GM12878 (cell line): ENCODE results near the gene ADGRL4. TPM values are rescaled to one million over a fixed set of nuclear protein-coding genes. Genes with fewer than 3 reads are reported as not detected.
A peak's percentile ranks its signal among the peaks of the same experiment; 100 is the strongest.

ENCODE experiments used
- ATAC-seq: fragments of 200-7000 bp; cut with Tn5 transposase; 3 replicates; pipeline ENCODE4 v1.9.1; 2020; ENCODE audit warnings: mild to moderate bottlenecking, moderate library complexity
- BruUV-seq: library from RNA; stranded (reverse); fragments of 400-500 nt; replicated peaks from 2 replicates; lab custom pipeline; 2021; lab: Mats Ljungman, UMichigan
- CTCF ChIA-PET: fragments of 300-600 bp; sonication (Branson Sonifier 250); formaldehyde crosslinking; extraction: SDS; loops from one replicate; lab custom pipeline; 2021; ENCODE audit warnings: inconsistent platforms; lab: Yijun Ruan, JAX
- POLR2A ChIA-PET: fragments of 350-600 bp; formaldehyde crosslinking; extraction: SDS; loops from one replicate; lab custom pipeline; 2021; ENCODE audit warnings: inconsistent platforms; lab: Charles Lee
- RAD21 ChIA-PET: fragments of 300-600 bp; sonication (Branson Sonifier 250); formaldehyde crosslinking; loops from one replicate; lab custom pipeline; 2023; ENCODE audit warnings: antibody characterized with exemption; ENCODE audit not compliant: unreplicated experiment; lab: Charles Lee
- SMC1A ChIA-PET: fragments of 300-600 bp; sonication (Branson Sonifier 250); formaldehyde crosslinking; loops from one replicate; lab custom pipeline; 2023; ENCODE audit not compliant: unreplicated experiment, uncharacterized antibody; lab: Charles Lee
- DNase-seq: peaks from one replicate; pipeline ENCODE4 v3.0.0-alpha.2; 2011; ENCODE audit warnings: low read depth, low spot score
- FAIRE-seq: peaks from 3 replicates; lab custom pipeline; 2011; peaks lifted over from hg19 to GRCh38; lab: Jason Lieb, UNC
- H2AFZ ChIP-seq: 2 replicates; pipeline ENCODE4 v1.6.0; 2011; ENCODE audit warnings: low read depth, low read length, control low read depth; ENCODE audit not compliant: control insufficient read depth
- H3K27ac ChIP-seq: 2 replicates; pipeline ENCODE4 v1.5.1; 2011; ENCODE audit warnings: control low read depth; ENCODE audit not compliant: control insufficient read depth, insufficient read depth
- H3K27me3 ChIP-seq, 2 experiments: replicated peaks in 1 of 2; 2 replicates each; pipeline versions ENCODE4 v1.6.0 to v1.6.1; 2011; ENCODE audit warnings: low read length in 1 of 2; ENCODE audit not compliant: control insufficient read depth in 2 of 2, insufficient read depth in 2 of 2
- H3K36me3 ChIP-seq, 2 experiments: 2 replicates each; pipeline ENCODE4 v1.5.1; 2011; ENCODE audit warnings: low read length in 1 of 2; ENCODE audit not compliant: control insufficient read depth in 2 of 2, insufficient read depth in 2 of 2
- H3K4me1 ChIP-seq: 2 replicates; pipeline ENCODE4 v1.6.1; 2011; ENCODE audit warnings: mild to moderate bottlenecking, low read length, moderate library complexity, mixed read lengths; ENCODE audit not compliant: control insufficient read depth, insufficient read depth
- H3K4me2 ChIP-seq: 2 replicates; pipeline ENCODE4 v1.6.0; 2011; ENCODE audit warnings: control low read depth; ENCODE audit not compliant: control insufficient read depth, insufficient read depth
- H3K4me3 ChIP-seq: fragments of 200-600 bp; sonication (generic); 2 replicates; pipeline ENCODE4 v1.5.1; 2016
- H3K79me2 ChIP-seq: 2 replicates; pipeline ENCODE4 v1.6.0; 2011; ENCODE audit warnings: low read length; ENCODE audit not compliant: control insufficient read depth, insufficient read depth
- H3K9ac ChIP-seq: 2 replicates; pipeline ENCODE4 v1.8.0; 2011; ENCODE audit warnings: low read length, control low read depth, mixed read lengths; ENCODE audit not compliant: control insufficient read depth, insufficient read depth
- H3K9me3 ChIP-seq: replicated peaks from 3 replicates; pipeline ENCODE4 v1.5.1; 2011; ENCODE audit warnings: mild to moderate bottlenecking, low read length; ENCODE audit not compliant: control insufficient read depth, insufficient read depth
- H4K20me1 ChIP-seq: 2 replicates; pipeline ENCODE4 v1.6.0; 2011; ENCODE audit not compliant: control insufficient read depth, insufficient read depth
- CEBPB ChIP-seq, 2 experiments: fragments of 150-350 bp in 1 of 2; IDR thresholded peaks; 2 replicates each; pipeline ENCODE4 v1.6.1; 2012 to 2014; ENCODE audit warnings: low read depth in 2 of 2, low read length in 2 of 2, borderline replicate concordance in 1 of 2, inconsistent platforms in 1 of 2
- CREM ChIP-seq: IDR thresholded peaks from 2 replicates; pipeline ENCODE4 v1.6.1; 2014; ENCODE audit warnings: antibody characterized with exemption, low read depth
- NFIC ChIP-seq: IDR thresholded peaks from 2 replicates; pipeline ENCODE4 v1.6.1; 2012; ENCODE audit warnings: low read depth, mild to moderate bottlenecking, inconsistent platforms, low read length, moderate library complexity
- NFYB ChIP-seq: IDR thresholded peaks from 2 replicates; pipeline ENCODE4 v1.6.1; 2011; ENCODE audit warnings: low read depth, mild to moderate bottlenecking, low read length, improper control_type of control experiment, moderate library complexity; ENCODE audit not compliant: insufficient read depth
- RAD51 ChIP-seq: fragments of 450-650 bp; IDR thresholded peaks from 2 replicates; pipeline ENCODE4 v1.6.1; 2016; ENCODE audit warnings: moderate library complexity, mild to moderate bottlenecking, inconsistent platforms
- RUNX3 ChIP-seq: IDR thresholded peaks from 2 replicates; pipeline ENCODE4 v1.6.1; 2012; ENCODE audit warnings: low read length, inconsistent platforms
- in situ Hi-C: fragments of 300-500 bp; cut with MboI; formaldehyde crosslinking; loops from 9 replicates; pipeline ENCODE4 v1.14.3; 2018; ENCODE audit warnings: mixed read lengths
- intact Hi-C: fragments of 100-400 bp; cut with micrococcal nuclease; formaldehyde crosslinking; loops from one replicate; pipeline ENCODE4 v1.14.2; 2022; ENCODE audit not compliant: unreplicated experiment
- polyA plus RNA-seq, 11 experiments: library from polyadenylated mRNA; depleted of rRNA in 4 of 11; unstranded in 6 of 11; stranded (reverse) in 5 of 11; fragments of >200 nt; fragmentation: Nextera tagmentation in 4 of 11; fragmentation: Illumina TruSeq in 1 of 11; extraction: Ambion mirVana in 4 of 11; extraction: Trizol in 1 of 11; gene quantifications; 1 replicate in 1 of 11; 2 replicates in 10 of 11; pipeline versions ENCODE4 v1.2.1 to v1.2.3, GENCODE V29; 2011 to 2016; ENCODE audit warnings: inconsistent platforms in 2 of 11, missing spikeins in 2 of 11, low read depth in 1 of 11
- total RNA-seq, 4 experiments: library from RNA; depleted of rRNA in 3 of 4; stranded (reverse); fragments of >200 nt in 3 of 4; fragmentation: Illumina TruSeq in 1 of 4; extraction: Trizol in 1 of 4; gene quantifications; 2 replicates each; pipeline versions ENCODE4 v1.2.1 to v1.2.3, GENCODE V29; 2013 to 2021
- TF ChIP-seq, protein P1 (sequence below): IDR thresholded peaks from 2 replicates; pipeline ENCODE4 v1.6.1; 2011; ENCODE audit warnings: low read depth, mild to moderate bottlenecking, low read length, moderate library complexity, borderline replicate concordance; ENCODE audit errors: extremely low read depth

The ADGRL4 gene
- total and polyA plus RNA-seq, 10 of the 15 experiments (the other 5 are each of a cell fraction or from before 2014, with no cell fraction given) = not detected

- TF ChIP-seq, protein P1, sequence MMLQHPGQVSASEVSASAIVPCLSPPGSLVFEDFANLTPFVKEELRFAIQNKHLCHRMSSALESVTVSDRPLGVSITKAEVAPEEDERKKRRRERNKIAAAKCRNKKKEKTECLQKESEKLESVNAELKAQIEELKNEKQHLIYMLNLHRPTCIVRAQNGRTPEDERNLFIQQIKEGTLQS = no peak
Measured at GRCh38 chr1:78856096-78856495, 150.4 kb downstream of the ADGRL4 start (continued).

DNA sequence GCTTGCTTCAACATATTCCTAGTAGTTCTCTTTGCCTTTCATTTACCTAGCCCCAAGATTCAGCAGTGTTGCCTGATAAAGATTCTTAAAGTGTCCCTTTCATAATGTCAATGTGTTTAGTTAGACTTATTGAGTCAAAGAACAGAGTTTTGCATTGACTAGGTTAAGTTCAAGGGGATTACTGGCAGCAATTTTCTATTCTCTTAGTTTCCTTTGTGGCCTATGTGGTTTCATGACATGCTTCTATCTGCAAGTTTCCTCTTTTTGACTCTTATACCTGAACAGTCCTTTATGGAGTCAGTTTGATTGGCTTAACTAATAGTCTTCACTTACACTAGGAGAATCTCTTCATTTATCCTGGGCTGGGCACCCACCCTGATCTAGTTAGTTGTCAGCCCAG lies 151.3 kb downstream of the ADGRL4 start:
- no peaks in the 10 kb centered on the region for H3K9me3 ChIP-seq
- H3K27ac ChIP-seq = no peak overlapping the region
- 0 out of 2 replicates have a peak, but pooled peaks have one; percentile 11 for TF ChIP-seq NFYB
- TF ChIP-seq RAD51 = no peak
- peak; percentile 81 for TF ChIP-seq RUNX3
- TF ChIP-seq CEBPB (IDR thresholded peaks at IDR 0.05; ENCODE audit: borderline replicate concordance in 1 of 2, low read depth in 2 of 2, low read length in 2 of 2) = no peak
- peak; percentile 25; the same call in 1 of the 2 replicates for TF ChIP-seq CREM
- peak; percentile 52; the same call in 1 of the 2 replicates for TF ChIP-seq NFIC
- DNase-seq (peak; percentile 46), FAIRE-seq (peak; percentile 54), ATAC-seq (peak; percentile 93)
- SMC1A ChIA-PET = interaction anchor here (1.9 to 3.4 kb wide), 3 partner anchors 12 to 498 kb away, joined by 5 to 30 read pairs (median 9); no protein-coding TSS in a partner anchor
- POLR2A ChIA-PET = no interaction called here
- no peaks in the 10 kb centered on the region for H3K27me3 ChIP-seq
- H3K36me3 ChIP-seq = no peaks in the 10 kb centered on the region
- in situ Hi-C loops = no loop called here
- no peaks in the 10 kb centered on the region for H3K4me1 ChIP-seq
- intact Hi-C loops = loop anchor here (5.0 kb wide), 1 partner anchor 187 kb away; no protein-coding TSS in a partner anchor
- H3K4me2 ChIP-seq = no peak overlapping the region
- CTCF ChIA-PET = interaction anchor here (1.7 to 4.1 kb wide), 2 partner anchors 15 to 18 kb away, joined by 4 to 29 read pairs; no protein-coding TSS in a partner anchor
- H3K4me3 ChIP-seq = no peak overlapping the region
- no peak overlapping the region for H3K9ac ChIP-seq
- H3K79me2 ChIP-seq = no peaks in the 10 kb centered on the region
- no peak overlapping the region for H2AFZ ChIP-seq
- RAD21 ChIA-PET = interaction anchor here (1.1 to 1.5 kb wide), 3 partner anchors 15 to 19 kb away, joined by 3 to 6 read pairs (median 5); no protein-coding TSS in a partner anchor
- no TSS peak for BruUV-seq
- H4K20me1 ChIP-seq = no peaks in the 10 kb centered on the region
